NCI-H146 treated with DMSO at 0.1 percent for 48 hours (cell line): ENCODE data around the gene ABO.
"Not testable (repeated sequence)": the region's sequence is repeated elsewhere in the genome, so short reads cannot be mapped to it uniquely, and the experiment has no call there.

Source experiments
- DNase-seq: peaks from one replicate; lab custom pipeline; 2025; ENCODE audit not compliant: unreplicated experiment; lab: John Stamatoyannopoulos, UW

ABO gene

GRCh38 chr9:133290751-133291302 lies 15.8 kb upstream of the ABO start:
- DNase-seq, result no peak

DNA sequence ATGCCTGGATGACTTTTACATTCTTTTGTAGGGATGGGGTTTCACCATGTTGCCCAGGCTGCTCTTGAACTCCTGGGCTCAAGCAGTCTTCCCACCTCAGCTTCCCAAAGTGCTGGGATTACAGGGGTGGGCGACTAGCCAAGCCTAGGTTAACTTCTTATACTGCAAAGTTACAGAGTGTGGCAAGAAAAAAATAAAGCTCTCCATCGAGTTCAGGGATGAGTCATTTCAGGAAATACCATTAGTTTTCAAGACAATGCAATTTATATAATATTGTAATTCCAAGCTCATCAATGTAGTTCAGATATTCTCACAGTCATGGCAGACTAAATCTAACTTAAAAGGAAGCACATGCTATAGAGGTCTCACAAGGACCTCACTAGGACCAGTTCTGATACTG lies 11.5 kb upstream of the ABO start:
- DNase-seq, result no peak

- DNase-seq, result no peak
Observed at GRCh38 chr9:133285252-133285775, 10.3 kb upstream of the ABO start.

DNA sequence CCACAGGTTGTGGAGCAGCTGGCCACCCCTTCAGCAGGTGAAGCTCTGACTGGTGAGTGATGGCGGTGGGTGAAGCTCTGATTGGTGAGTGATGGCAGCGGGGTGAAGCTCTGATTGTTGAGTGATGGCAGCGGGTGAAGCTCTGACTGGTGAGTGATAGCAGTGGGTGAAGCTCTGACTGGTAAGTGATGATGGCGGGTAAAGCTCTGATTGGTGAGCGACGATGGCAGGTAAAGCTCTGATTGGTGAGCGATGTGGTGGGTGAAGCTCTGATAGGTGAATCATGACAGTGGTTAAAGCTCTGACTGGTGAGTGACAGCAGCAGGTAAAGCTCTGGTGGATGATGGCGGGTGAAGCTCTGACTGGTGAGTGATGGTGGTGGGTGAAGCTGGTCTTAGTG lies 9.4 kb upstream of the ABO start:
- DNase-seq, result no peak

GRCh38 chr9:133283255-133284032 lies 8.4 kb upstream of the ABO start:
- DNase-seq, result not testable (repeated sequence)

GRCh38 chr9:133282464-133283238 lies 7.7 kb upstream of the ABO start:
- DNase-seq, result no peak

- no peak for DNase-seq
Observed at GRCh38 chr9:133280392-133280791, 5.4 kb upstream of the ABO start.

DNA sequence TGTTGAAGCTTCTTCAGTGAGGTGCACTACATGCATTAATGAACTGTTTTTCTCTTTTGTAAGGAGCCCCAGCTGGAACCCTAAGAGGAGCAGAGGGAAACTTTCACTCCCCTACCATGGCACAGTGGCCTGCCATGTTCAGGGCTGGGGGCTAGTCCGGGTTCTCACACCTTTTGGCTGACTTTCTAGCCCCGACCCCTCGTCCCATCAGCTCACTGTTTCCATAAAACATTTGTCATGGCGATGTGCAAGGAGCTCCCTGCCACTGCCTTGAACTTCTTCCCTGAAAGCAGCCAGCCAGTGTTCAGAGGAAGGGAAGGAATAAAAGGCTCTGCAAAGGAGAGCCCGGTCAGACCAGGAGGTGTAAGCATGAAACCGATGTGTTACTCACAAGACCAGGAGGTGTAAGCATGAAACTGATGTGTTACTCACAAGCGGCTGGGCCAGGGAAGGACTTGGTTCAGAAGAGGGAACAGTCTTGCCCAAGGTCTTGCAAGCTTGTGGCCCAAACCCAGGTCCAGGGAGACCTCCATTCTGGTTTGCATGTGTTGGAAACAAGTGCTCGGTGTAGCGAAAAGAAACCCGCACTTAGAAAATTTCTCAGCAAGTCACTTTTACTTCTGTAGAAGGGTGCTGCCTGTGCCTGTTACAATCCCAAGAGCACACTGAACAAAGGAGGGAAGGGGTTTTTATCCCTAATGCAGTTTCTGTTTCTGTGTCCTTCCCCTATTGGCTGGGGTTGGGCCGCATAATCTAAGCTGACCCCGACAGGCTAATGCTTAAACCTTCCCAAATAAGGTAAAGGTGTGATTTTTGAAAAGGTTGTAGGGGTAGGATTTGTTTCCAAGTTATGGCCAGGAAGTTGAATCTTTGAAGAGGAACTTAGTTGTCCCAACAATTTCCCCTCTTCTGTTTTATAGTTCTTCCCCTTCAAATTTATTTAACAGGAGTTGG lies 3.4 kb upstream of the ABO start:
- DNase-seq, result no peak

DNA sequence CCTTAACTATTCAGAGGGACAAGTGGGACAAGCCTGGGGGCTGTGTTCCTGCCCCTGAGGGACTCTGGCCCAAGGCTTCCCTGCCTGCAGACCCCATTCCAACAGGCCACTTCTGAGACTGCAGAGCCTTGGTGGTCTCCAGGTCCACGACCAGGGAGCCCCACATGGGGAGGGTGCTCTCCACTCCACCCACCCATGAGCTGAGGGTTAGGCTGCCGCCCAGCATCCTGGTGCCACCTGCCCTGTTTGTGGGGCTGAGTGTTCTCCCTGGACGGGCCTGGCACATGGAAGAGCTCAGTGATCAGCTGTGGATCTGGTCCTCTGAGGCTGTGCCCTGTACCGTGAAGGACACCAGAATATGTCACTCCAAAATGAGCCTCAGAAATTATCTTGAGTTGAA lies 2.5 kb upstream of the ABO start:
- no peak for DNase-seq

GRCh38 chr9:133276923-133277322 lies 1.9 kb upstream of the ABO start:
- no peak for DNase-seq

- DNase-seq, result no peak
Observed at GRCh38 chr9:133276001-133276884, 1.2 kb upstream of the ABO start.

DNA sequence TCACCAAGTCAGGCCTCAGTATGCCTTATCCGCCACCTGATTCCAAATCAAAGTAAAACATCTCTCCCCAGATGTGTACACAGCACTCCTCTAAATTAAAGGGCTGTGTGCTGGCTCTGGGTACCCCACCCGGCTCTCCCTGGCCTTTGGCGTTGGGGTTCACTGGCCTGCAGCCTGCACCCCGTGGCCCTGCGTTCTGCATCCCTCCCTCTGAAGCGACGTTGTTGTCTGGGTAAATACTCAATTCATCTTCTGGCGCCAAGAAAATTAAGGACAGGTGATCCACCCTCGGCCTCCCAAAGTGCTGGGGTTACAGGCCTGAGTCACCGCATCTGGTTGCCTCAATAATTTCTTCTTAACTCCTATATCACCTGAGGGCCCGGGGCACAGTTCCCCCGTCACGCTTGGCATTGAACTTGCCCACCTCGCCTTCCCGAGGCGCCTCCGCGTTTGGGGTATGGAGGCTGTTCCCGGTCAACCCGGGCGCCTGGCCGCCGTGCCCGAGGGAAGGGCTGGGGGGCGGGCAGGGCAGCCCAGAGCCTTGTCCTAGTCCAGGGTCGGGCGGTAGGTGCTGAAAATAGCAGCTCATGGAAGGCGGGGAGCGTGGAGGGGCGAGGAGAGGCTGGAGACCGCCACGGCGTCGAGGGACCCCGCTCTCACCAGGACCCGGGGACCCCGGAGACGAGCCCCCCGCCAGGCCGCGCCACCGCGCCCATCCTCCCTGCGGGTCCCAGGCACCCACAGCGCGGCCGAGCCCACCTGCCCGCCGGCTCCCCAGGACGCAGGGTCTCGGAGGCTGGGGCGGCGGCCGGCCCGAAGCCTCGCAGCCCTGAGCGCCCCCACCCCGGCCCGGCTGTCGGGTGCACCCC lies 531 bp downstream of the ABO start:
- DNase-seq, result no peak

DNA sequence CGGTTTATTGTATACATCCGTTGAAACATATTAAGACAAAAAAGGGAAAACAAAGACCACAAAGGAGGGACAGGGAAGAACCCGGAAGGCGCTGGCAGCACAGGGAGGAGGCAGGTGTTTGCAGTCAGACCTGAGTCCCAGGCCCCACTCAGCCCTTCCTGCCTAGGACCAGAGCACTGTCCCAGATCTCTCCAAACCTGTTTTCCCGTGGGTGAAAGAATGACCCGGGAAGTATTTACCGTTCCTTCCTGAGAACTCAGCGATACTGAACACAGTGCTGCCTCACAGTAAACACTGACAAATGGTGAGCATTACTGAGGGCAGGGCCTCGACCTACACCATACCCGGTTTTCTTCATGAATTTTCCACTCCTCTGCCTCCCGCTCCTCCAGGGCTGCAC lies 1.2 kb downstream of the ABO start:
- DNase-seq, result no peak

DNA sequence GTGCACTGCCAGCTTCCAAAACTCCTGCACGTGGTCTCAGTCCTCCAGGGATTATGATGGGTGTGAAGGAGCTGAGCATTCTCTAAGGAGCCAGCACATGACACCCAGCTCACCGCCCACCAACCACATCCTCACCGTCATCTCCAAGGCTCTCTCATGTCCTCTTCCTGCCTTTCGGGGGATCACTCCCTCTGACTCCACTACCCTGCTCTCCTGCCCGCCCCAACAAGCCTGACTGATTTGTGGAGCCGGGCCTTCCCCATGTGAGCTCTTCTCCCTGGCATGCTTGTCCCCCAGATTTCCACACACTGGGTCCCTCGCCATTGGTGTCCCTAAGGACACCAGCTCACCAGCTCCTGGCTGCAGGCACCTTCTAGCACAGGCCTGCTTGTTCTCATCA lies 1.9 kb downstream of the ABO start:
- no peak for DNase-seq

- no peak for DNase-seq
Observed at GRCh38 chr9:133269537-133270362, 5.3 kb downstream of the ABO start.

DNA sequence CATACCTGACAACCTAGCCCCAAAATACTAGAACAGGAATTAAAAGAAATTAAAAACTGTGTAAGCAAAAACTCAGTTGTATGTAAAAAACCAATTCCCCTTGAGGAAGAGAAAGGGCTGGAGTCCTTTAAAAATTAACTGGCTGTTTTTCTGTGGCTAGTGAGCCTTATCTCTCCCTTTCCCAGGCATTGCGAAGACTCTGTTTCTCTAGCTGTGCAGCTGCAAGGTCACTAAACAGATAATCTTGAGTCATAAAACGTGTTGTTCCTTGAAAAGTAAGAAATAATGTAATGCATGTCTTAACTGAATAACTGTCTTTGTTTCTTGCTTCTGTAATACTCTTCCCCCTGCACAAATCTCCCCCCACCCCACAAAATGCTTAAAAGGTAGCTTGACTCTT lies 5.9 kb downstream of the ABO start:
- DNase-seq, result not testable (repeated sequence)

- DNase-seq, result no peak
Observed at GRCh38 chr9:133268335-133269056, 6.5 kb downstream of the ABO start.
